HG03108 (cell line): ENCODE results near the gene TFCP2.

Experiments used
- ATAC-seq: cut with Tn5 transposase; IDR thresholded peaks from one replicate; pipeline ENCODE4 v1.9.1; 2021; ENCODE audit warnings: moderate library complexity; ENCODE audit not compliant: unreplicated experiment

TFCP2 gene

GRCh38 chr12:51160814-51161459, 12.0 kb downstream of the TFCP2 start:
- no peak for ATAC-seq

- ATAC-seq: no peak
These were observed 16.6 kb downstream of the TFCP2 start for GRCh38 chr12:51156245-51156765.

GRCh38 chr12:51152953-51153352, 20.0 kb downstream of the TFCP2 start:
- no peak for ATAC-seq

GRCh38 chr12:51150777-51151176, 22.2 kb downstream of the TFCP2 start:
- no peak for ATAC-seq

- ATAC-seq: no peak
These were observed 25.6 kb downstream of the TFCP2 start for GRCh38 chr12:51147309-51147708.

GRCh38 chr12:51139292-51139844, 33.6 kb downstream of the TFCP2 start:
- no peak for ATAC-seq

- no peak for ATAC-seq
These were observed 40.2 kb downstream of the TFCP2 start for GRCh38 chr12:51132693-51133092.

- no peak for ATAC-seq
These were observed 41.0 kb downstream of the TFCP2 start for GRCh38 chr12:51131745-51132521.

- no peak for ATAC-seq
These were observed 44.0 kb downstream of the TFCP2 start for GRCh38 chr12:51128919-51129318.

- no peak for ATAC-seq
These were observed 45.7 kb downstream of the TFCP2 start for GRCh38 chr12:51127050-51127729.

GRCh38 chr12:51126297-51126696, 46.6 kb downstream of the TFCP2 start:
- ATAC-seq: no peak

- no peak for ATAC-seq
These were observed 48.4 kb downstream of the TFCP2 start for GRCh38 chr12:51124504-51124903.

- no peak for ATAC-seq
These were observed 50.1 kb downstream of the TFCP2 start for GRCh38 chr12:51122844-51123243.

- no peak for ATAC-seq
These were observed 54.2 kb downstream of the TFCP2 start for GRCh38 chr12:51118706-51119105.

GRCh38 chr12:51115533-51115932, 57.4 kb downstream of the TFCP2 start:
- ATAC-seq: no peak

GRCh38 chr12:51108136-51108535, 64.8 kb downstream of the TFCP2 start:
- ATAC-seq: no peak

GRCh38 chr12:51103977-51104376, 69.0 kb downstream of the TFCP2 start:
- ATAC-seq: no peak

- no peak for ATAC-seq
These were observed 74.3 kb downstream of the TFCP2 start for GRCh38 chr12:51098611-51099010.

- no peak for ATAC-seq
These were observed 82.2 kb downstream of the TFCP2 start for GRCh38 chr12:51090705-51091229.

GRCh38 chr12:51087818-51088217, 85.1 kb downstream of the TFCP2 start:
- ATAC-seq: no peak

GRCh38 chr12:51086933-51087332, 86.0 kb downstream of the TFCP2 start:
- ATAC-seq: no peak
